ENCODE data around the gene FAM83E. TPM values are rescaled to one million over a fixed set of nuclear protein-coding genes. Genes with fewer than 3 reads are reported as not detected.

FAM83E gene
- total RNA-seq, 2 experiments from 2014 or later = 3.8 to 4.7 TPM

GRCh38 chr19:48603850-48604249, 11.0 kb downstream of the FAM83E start:
- Mint-ChIP-seq H3K4me3 (no peak overlapping the region), H3K4me1 (ENCODE audit: low read depth) (no peaks in the 10 kb centered on the region), H3K27me3 (no peaks in the 10 kb centered on the region), H3K9me3 (no peaks in the 10 kb centered on the region), H3K27ac (no peak overlapping the region), H3K36me3 (ENCODE audit: low read depth) (no peaks in the 10 kb centered on the region)
- POLR2A ChIA-PET = interaction anchor here (2.2 kb wide), 1 partner anchor 12 kb away, joined by 6 read pairs; no protein-coding TSS in a partner anchor
- no peak for TF ChIP-seq CTCF (IDR thresholded peaks at IDR 0.05)
- intact Hi-C loops (cut with micrococcal nuclease) = no loop called here
- CTCF ChIA-PET = interaction anchor here (1.7 kb wide), 1 partner anchor 17 kb away, joined by 3 read pairs; no protein-coding TSS in a partner anchor
- ATAC-seq (no peak), DNase-seq (no peak)

GRCh38 chr19:48603449-48603848, 11.4 kb downstream of the FAM83E start:
- CTCF ChIA-PET = interaction anchor here (1.7 to 2.8 kb wide), 2 partner anchors 14 to 17 kb away, joined by 3 to 9 read pairs; no protein-coding TSS in a partner anchor
- intact Hi-C loops (cut with micrococcal nuclease) = no loop called here
- TF ChIP-seq CTCF (IDR thresholded peaks at IDR 0.05) = no peak
- Mint-ChIP-seq H3K27me3 (no peaks in the 10 kb centered on the region), H3K9me3 (no peaks in the 10 kb centered on the region), H3K27ac (no peak overlapping the region), H3K36me3 (ENCODE audit: low read depth) (no peaks in the 10 kb centered on the region), H3K4me1 (ENCODE audit: low read depth) (no peaks in the 10 kb centered on the region), H3K4me3 (no peak overlapping the region)
- ATAC-seq (no peak), DNase-seq (no peak)
- POLR2A ChIA-PET = interaction anchor here (2.2 kb wide), 1 partner anchor 13 kb away, joined by 6 read pairs; no protein-coding TSS in a partner anchor

GRCh38 chr19:48603001-48603400, 11.9 kb downstream of the FAM83E start:
- Mint-ChIP-seq H3K36me3 (ENCODE audit: low read depth) (no peaks in the 10 kb centered on the region), H3K4me3 (no peak overlapping the region), H3K9me3 (no peaks in the 10 kb centered on the region), H3K27me3 (no peaks in the 10 kb centered on the region), H3K4me1 (ENCODE audit: low read depth) (no peaks in the 10 kb centered on the region), H3K27ac (no peak overlapping the region)
- DNase-seq (no peak), ATAC-seq (no peak)
- TF ChIP-seq CTCF (IDR thresholded peaks at IDR 0.05) = no peak
- intact Hi-C loops (cut with micrococcal nuclease) = no loop called here
- ChIA-PET CTCF (interaction anchor here (1.7 to 2.8 kb wide), 2 partner anchors 14 to 17 kb away, joined by 3 to 9 read pairs; no protein-coding TSS in a partner anchor), POLR2A (interaction anchor here (1.3 to 2.2 kb wide), 2 partner anchors 11 to 13 kb away, joined by 3 to 6 read pairs; partner anchors contain the start of gene FAM83E)

- POLR2A ChIA-PET = interaction anchor here (1.3 kb wide), 1 partner anchor 14 kb away, joined by 5 read pairs; the partner anchor contains the start of gene FAM83E
- no peak for TF ChIP-seq CTCF (IDR thresholded peaks at IDR 0.05)
These were observed 14.0 kb downstream of the FAM83E start for GRCh38 chr19:48600679-48601417.

More at GRCh38 chr19:48600679-48601417, 14.0 kb downstream of the FAM83E start:
- Mint-ChIP-seq H3K27ac (no peak overlapping the region), H3K4me3 (no peak overlapping the region), H3K4me1 (ENCODE audit: low read depth) (no peaks in the 10 kb centered on the region), H3K9me3 (no peaks in the 10 kb centered on the region), H3K36me3 (ENCODE audit: low read depth) (no peaks in the 10 kb centered on the region), H3K27me3 (no peaks in the 10 kb centered on the region)
- no peak for DNase-seq
- no peak for ATAC-seq
- CTCF ChIA-PET = interaction anchor here (1.1 to 2.8 kb wide), 2 partner anchors 12 to 194 kb away, joined by 3 to 9 read pairs; no protein-coding TSS in a partner anchor
- intact Hi-C loops (cut with micrococcal nuclease) = no loop called here

Measured in activated CD8-positive, alpha-beta T cell treated with anti-CD3 and anti-CD28 coated beads for 36 hours (primary cell).